Neural cell (in vitro differentiated cells): Measurements from ENCODE around the gene CCNH. TPM values are rescaled to one million over a fixed set of nuclear protein-coding genes. Genes with fewer than 3 reads are reported as not detected.

ENCODE experiments used
- H2AFZ ChIP-seq: fragments of 200-600, 300-800 bp; sonication (generic), shearing (Covaris generic); 2 replicates; pipeline ENCODE4 v1.6.0; 2014; ENCODE audit warnings: low read depth, mild to moderate bottlenecking, antibody characterized with exemption, low read length, moderate library complexity
- H3F3A ChIP-seq: fragments of 200-600 bp; shearing (Covaris generic); 2 replicates; pipeline ENCODE4 v1.6.1; 2016; ENCODE audit warnings: mild to moderate bottlenecking, moderate library complexity, mixed read lengths, antibody characterized with exemption, low read length; ENCODE audit not compliant: insufficient read depth, poor library complexity, severe bottlenecking
- H3K27ac ChIP-seq: fragments of 200-600, 300-800 bp; sonication (generic), shearing (Covaris generic); 2 replicates; pipeline ENCODE4 v1.5.1; 2014; ENCODE audit warnings: mild to moderate bottlenecking, low read length, moderate library complexity
- H3K27me3 ChIP-seq: fragments of 300-800, 200-600 bp; sonication (generic), shearing (Covaris generic); 2 replicates; pipeline ENCODE4 v1.6.0; 2014; ENCODE audit warnings: mild to moderate bottlenecking, low read depth, low read length, moderate library complexity; ENCODE audit not compliant: insufficient read depth
- H3K36me3 ChIP-seq: fragments of 300-800, 200-600 bp; sonication (generic), shearing (Covaris generic); 2 replicates; pipeline ENCODE4 v1.5.1; 2014; ENCODE audit warnings: mild to moderate bottlenecking, antibody characterized with exemption, low read length, moderate library complexity; ENCODE audit not compliant: insufficient read depth
- H3K4me2 ChIP-seq: fragments of 300-800, 200-600 bp; sonication (generic), shearing (Covaris generic); 2 replicates; pipeline ENCODE4 v1.6.0; 2014; ENCODE audit warnings: mild to moderate bottlenecking, low read length
- H3K4me3 ChIP-seq: fragments of 300-800, 200-600 bp; sonication (generic), shearing (Covaris generic); 2 replicates; pipeline ENCODE4 v1.5.1; 2014; ENCODE audit warnings: mild to moderate bottlenecking, low read length, moderate library complexity
- H3K79me2 ChIP-seq: fragments of 200-600 bp; shearing (Covaris generic); replicated peaks from 2 replicates; pipeline ENCODE4 v1.6.0; 2014; ENCODE audit warnings: mild to moderate bottlenecking, low read length, moderate library complexity; ENCODE audit not compliant: insufficient read depth
- H3K9ac ChIP-seq: fragments of 300-800, 200-600 bp; sonication (generic), shearing (Covaris generic); 2 replicates; pipeline ENCODE4 v1.6.1; 2016; ENCODE audit warnings: mild to moderate bottlenecking, low read length, mixed read lengths
- H3K9me2 ChIP-seq: fragments of 200-600 bp; shearing (Covaris generic); 2 replicates; pipeline ENCODE4 v1.6.1; 2016; ENCODE audit warnings: mild to moderate bottlenecking, low read length, mixed read lengths; ENCODE audit not compliant: insufficient read depth
- H3K9me3 ChIP-seq: fragments of 200-600, 300-800 bp; sonication (generic), shearing (Covaris generic); 2 replicates; pipeline ENCODE4 v1.6.1; 2016; ENCODE audit warnings: mild to moderate bottlenecking, mixed run types, low read length, moderate library complexity, mixed read lengths
- H4K20me1 ChIP-seq: fragments of 200-600 bp; shearing (Covaris generic); 2 replicates; pipeline ENCODE4 v1.6.1; 2016; ENCODE audit warnings: mild to moderate bottlenecking, mixed run types; ENCODE audit not compliant: insufficient read depth
- CTCF ChIP-seq: fragments of 450-650 bp; IDR thresholded peaks from 2 replicates; pipeline ENCODE4 v1.5.1; 2014; ENCODE audit warnings: antibody characterized with exemption, mild to moderate bottlenecking, moderate library complexity; ENCODE audit not compliant: poor library complexity, severe bottlenecking
- EP300 ChIP-seq: fragments of 450-650 bp; conservative IDR thresholded peaks from 2 replicates; pipeline ENCODE4 v1.6.1; 2014; ENCODE audit warnings: antibody characterized with exemption, mild to moderate bottlenecking, moderate library complexity; ENCODE audit not compliant: poor library complexity, severe bottlenecking
- EZH2 ChIP-seq: fragments of 200-600, 300-800 bp; shearing (Covaris generic), sonication (generic); IDR thresholded peaks from 2 replicates; pipeline ENCODE4 v1.6.1; 2014; ENCODE audit warnings: antibody characterized with exemption, low read length, borderline replicate concordance, mild to moderate bottlenecking; ENCODE audit not compliant: insufficient read depth, poor library complexity, severe bottlenecking
- MXI1 ChIP-seq: fragments of 450-650 bp; conservative IDR thresholded peaks from 2 replicates; pipeline ENCODE4 v1.6.1; 2014; ENCODE audit warnings: antibody characterized with exemption, mild to moderate bottlenecking; ENCODE audit not compliant: poor library complexity, severe bottlenecking
- POLR2AphosphoS5 ChIP-seq: IDR thresholded peaks from 2 replicates; pipeline ENCODE4 v1.6.1; 2012
- RAD21 ChIP-seq: fragments of 450-650 bp; conservative IDR thresholded peaks from 2 replicates; pipeline ENCODE4 v1.6.1; 2014; ENCODE audit warnings: antibody characterized with exemption, mild to moderate bottlenecking, moderate library complexity
- REST ChIP-seq: IDR thresholded peaks from 2 replicates; pipeline ENCODE4 v1.6.1; 2012; ENCODE audit warnings: borderline replicate concordance
- SMC3 ChIP-seq: fragments of 450-650 bp; conservative IDR thresholded peaks from 2 replicates; pipeline ENCODE4 v1.6.1; 2014; ENCODE audit warnings: antibody characterized with exemption, mild to moderate bottlenecking, moderate library complexity; ENCODE audit not compliant: poor library complexity
- TAF1 ChIP-seq: IDR thresholded peaks from 2 replicates; pipeline ENCODE4 v1.6.1; 2012; ENCODE audit warnings: low read depth
- polyA plus RNA-seq: library from polyadenylated mRNA; depleted of rRNA; stranded (reverse); fragments of >200 nt; gene quantifications from 2 replicates; pipeline ENCODE4 v1.2.3, GENCODE V29; 2014

The CCNH gene
- polyA plus RNA-seq, 1 donor from 2014 or later, result 127 TPM

- Histone ChIP-seq H3K27ac (no peak overlapping the region), H3K9me3 (no peaks in the 10 kb centered on the region), H3F3A (no peaks in the 10 kb centered on the region), H3K27me3 (no peaks in the 10 kb centered on the region), H3K79me2 (no peaks in the 10 kb centered on the region), H3K4me3 (no peak overlapping the region), H3K9ac (no peak overlapping the region), H3K4me2 (no peak overlapping the region), H3K36me3 (no peaks in the 10 kb centered on the region), H4K20me1 (no peaks in the 10 kb centered on the region), H3K9me2 (no peaks in the 10 kb centered on the region), H2AFZ (no peak overlapping the region)
- TF ChIP-seq CTCF, result no peak
- no peak for TF ChIP-seq POLR2AphosphoS5
- TF ChIP-seq SMC3, result no peak
- TF ChIP-seq EZH2, result no peak
- no peak for TF ChIP-seq REST
Observed at GRCh38 chr5:87438231-87438630, 25.5 kb upstream of the CCNH start.

- Histone ChIP-seq H3K4me2 (no peak overlapping the region), H3K9ac (no peak overlapping the region), H2AFZ (no peak overlapping the region), H3F3A (no peaks in the 10 kb centered on the region), H3K27ac (no peak overlapping the region), H3K79me2 (no peaks in the 10 kb centered on the region), H3K36me3 (no peaks in the 10 kb centered on the region), H4K20me1 (no peaks in the 10 kb centered on the region), H3K9me2 (no peaks in the 10 kb centered on the region), H3K27me3 (no peaks in the 10 kb centered on the region), H3K4me3 (no peak overlapping the region), H3K9me3 (no peaks in the 10 kb centered on the region)
- TF ChIP-seq MXI1, result no peak
- TF ChIP-seq CTCF, result no peak
- no peak for TF ChIP-seq EZH2
- TF ChIP-seq SMC3, result no peak
- TF ChIP-seq REST, result no peak
- no peak for TF ChIP-seq POLR2AphosphoS5
- TF ChIP-seq RAD21, result no peak
- no peak for TF ChIP-seq EP300
- no peak for TF ChIP-seq TAF1
Observed at GRCh38 chr5:87437724-87438123, 25.0 kb upstream of the CCNH start.
